Stimulated activated naive CD8-positive, alpha-beta T cell treated with anti-CD3 and anti-CD28 coated beads, Interleukin-15, Interleukin-2, amounts not matched to agents 100 ng/mL and 50 ng/mL, for 24 hours (primary cell): ENCODE results near the gene NIPAL1.

Experiments
- H3K27ac Mint-ChIP-seq: one replicate; pipeline ENCODE4 v1.8.0; 2021; ENCODE audit warnings: mild to moderate bottlenecking, mixed read lengths
- H3K27me3 Mint-ChIP-seq: one replicate; pipeline ENCODE4 v1.8.0; 2021; ENCODE audit warnings: mixed read lengths
- H3K36me3 Mint-ChIP-seq: one replicate; pipeline ENCODE4 v1.8.0; 2021; ENCODE audit warnings: low read depth, mixed read lengths
- H3K4me1 Mint-ChIP-seq: one replicate; pipeline ENCODE4 v1.8.0; 2021; ENCODE audit warnings: low read depth, mixed read lengths
- H3K4me3 Mint-ChIP-seq: one replicate; pipeline ENCODE4 v1.8.0; 2021; ENCODE audit warnings: mild to moderate bottlenecking, mixed read lengths
- H3K9me3 Mint-ChIP-seq: one replicate; pipeline ENCODE4 v1.8.0; 2021; ENCODE audit warnings: mixed read lengths

NIPAL1 gene

GRCh38 chr4:48015216-48015615 lies 1.4 kb upstream of the NIPAL1 start:
- no peak overlapping the region for H3K27ac Mint-ChIP-seq
- H3K4me1 Mint-ChIP-seq: peaks cover 21% of the 10 kb centered on the region
- no peaks in the 10 kb centered on the region for H3K9me3 Mint-ChIP-seq
- no peak overlapping the region for H3K4me3 Mint-ChIP-seq
- H3K36me3 Mint-ChIP-seq: no peaks in the 10 kb centered on the region
- H3K27me3 Mint-ChIP-seq: peaks cover 35% of the 10 kb centered on the region

GRCh38 chr4:48015678-48016077 lies 894 bp upstream of the NIPAL1 start:
- H3K36me3 Mint-ChIP-seq: no peaks in the 10 kb centered on the region
- H3K9me3 Mint-ChIP-seq: no peaks in the 10 kb centered on the region
- peaks cover 35% of the 10 kb centered on the region for H3K27me3 Mint-ChIP-seq
- H3K4me1 Mint-ChIP-seq: peaks cover 25% of the 10 kb centered on the region
- peak overlapping the region; percentile 84 for H3K4me3 Mint-ChIP-seq
- no peak overlapping the region for H3K27ac Mint-ChIP-seq

- peak overlapping the region; percentile 58 for H3K27ac Mint-ChIP-seq
- H3K36me3 Mint-ChIP-seq: no peaks in the 10 kb centered on the region
- peaks cover 32% of the 10 kb centered on the region for H3K27me3 Mint-ChIP-seq
- H3K9me3 Mint-ChIP-seq: no peaks in the 10 kb centered on the region
- peaks cover 37% of the 10 kb centered on the region for H3K4me1 Mint-ChIP-seq
- H3K4me3 Mint-ChIP-seq: peak overlapping the region; percentile 84
These were observed 568 bp downstream of the NIPAL1 start for GRCh38 chr4:48017108-48017571.

- Mint-ChIP-seq H3K27me3 (peaks cover 38% of the 10 kb centered on the region), H3K4me1 (peaks cover 40% of the 10 kb centered on the region), H3K4me3 (no peak overlapping the region)
These were observed 1.5 kb downstream of the NIPAL1 start for GRCh38 chr4:48018112-48018511.

GRCh38 chr4:48021100-48021499 lies 4.5 kb downstream of the NIPAL1 start:
- H3K4me3 Mint-ChIP-seq: no peak overlapping the region
- peak overlapping the region; percentile 4 for H3K27ac Mint-ChIP-seq

More at GRCh38 chr4:48018112-48018511, 1.5 kb downstream of the NIPAL1 start:
- H3K9me3 Mint-ChIP-seq: no peaks in the 10 kb centered on the region
- no peaks in the 10 kb centered on the region for H3K36me3 Mint-ChIP-seq
- H3K27ac Mint-ChIP-seq: no peak overlapping the region

GRCh38 chr4:48022192-48022799 lies 5.7 kb downstream of the NIPAL1 start:
- peaks cover 28% of the 10 kb centered on the region for H3K27me3 Mint-ChIP-seq
- H3K36me3 Mint-ChIP-seq: peaks cover 5% of the 10 kb centered on the region
- H3K4me1 Mint-ChIP-seq: peaks cover 36% of the 10 kb centered on the region
- no peak overlapping the region for H3K4me3 Mint-ChIP-seq
- H3K27ac Mint-ChIP-seq: no peak overlapping the region
- no peaks in the 10 kb centered on the region for H3K9me3 Mint-ChIP-seq

More at GRCh38 chr4:48021100-48021499, 4.5 kb downstream of the NIPAL1 start:
- Mint-ChIP-seq H3K27me3 (peaks cover 28% of the 10 kb centered on the region), H3K9me3 (no peaks in the 10 kb centered on the region), H3K4me1 (peaks cover 35% of the 10 kb centered on the region), H3K36me3 (peaks cover 5% of the 10 kb centered on the region)

GRCh38 chr4:48024522-48024921 lies 8.0 kb downstream of the NIPAL1 start:
- Mint-ChIP-seq H3K27me3 (peaks cover 17% of the 10 kb centered on the region), H3K9me3 (no peaks in the 10 kb centered on the region)

GRCh38 chr4:48025005-48025404 lies 8.4 kb downstream of the NIPAL1 start:
- no peaks in the 10 kb centered on the region for H3K9me3 Mint-ChIP-seq
- H3K36me3 Mint-ChIP-seq: peaks cover 13% of the 10 kb centered on the region
- no peak overlapping the region for H3K4me3 Mint-ChIP-seq
- H3K27ac Mint-ChIP-seq: no peak overlapping the region
- H3K4me1 Mint-ChIP-seq: peaks cover 50% of the 10 kb centered on the region
- H3K27me3 Mint-ChIP-seq: peaks cover 15% of the 10 kb centered on the region

More at GRCh38 chr4:48024522-48024921, 8.0 kb downstream of the NIPAL1 start:
- Mint-ChIP-seq H3K4me1 (peaks cover 48% of the 10 kb centered on the region), H3K4me3 (no peak overlapping the region), H3K36me3 (peaks cover 13% of the 10 kb centered on the region), H3K27ac (no peak overlapping the region)

- Mint-ChIP-seq H3K27ac (no peak overlapping the region), H3K4me1 (peaks cover 50% of the 10 kb centered on the region), H3K27me3 (peaks cover 5% of the 10 kb centered on the region), H3K36me3 (peaks cover 13% of the 10 kb centered on the region), H3K4me3 (no peak overlapping the region), H3K9me3 (no peaks in the 10 kb centered on the region)
These were observed 11.1 kb downstream of the NIPAL1 start for GRCh38 chr4:48027653-48028052.

- Mint-ChIP-seq H3K4me1 (peaks cover 60% of the 10 kb centered on the region), H3K4me3 (no peak overlapping the region), H3K27ac (peak overlapping the region; percentile 0), H3K9me3 (no peaks in the 10 kb centered on the region), H3K36me3 (peaks cover 16% of the 10 kb centered on the region), H3K27me3 (no peaks in the 10 kb centered on the region)
These were observed 12.1 kb downstream of the NIPAL1 start for GRCh38 chr4:48028696-48029095.

- Mint-ChIP-seq H3K27me3 (no peaks in the 10 kb centered on the region), H3K4me3 (no peak overlapping the region), H3K4me1 (peaks cover 78% of the 10 kb centered on the region), H3K36me3 (peaks cover 26% of the 10 kb centered on the region), H3K9me3 (no peaks in the 10 kb centered on the region), H3K27ac (no peak overlapping the region)
These were observed 13.9 kb downstream of the NIPAL1 start for GRCh38 chr4:48030470-48030869.

- Mint-ChIP-seq H3K27me3 (no peaks in the 10 kb centered on the region), H3K36me3 (peaks cover 36% of the 10 kb centered on the region), H3K4me1 (peaks cover 93% of the 10 kb centered on the region), H3K4me3 (no peak overlapping the region), H3K9me3 (no peaks in the 10 kb centered on the region), H3K27ac (no peak overlapping the region)
These were observed 15.4 kb downstream of the NIPAL1 start for GRCh38 chr4:48031802-48032525.

GRCh38 chr4:48032721-48033120 lies 16.1 kb downstream of the NIPAL1 start:
- H3K27me3 Mint-ChIP-seq: no peaks in the 10 kb centered on the region
- H3K9me3 Mint-ChIP-seq: no peaks in the 10 kb centered on the region
- peaks cover 38% of the 10 kb centered on the region for H3K36me3 Mint-ChIP-seq
- no peak overlapping the region for H3K4me3 Mint-ChIP-seq
- no peak overlapping the region for H3K27ac Mint-ChIP-seq
- peaks cover 93% of the 10 kb centered on the region for H3K4me1 Mint-ChIP-seq

- peaks cover 90% of the 10 kb centered on the region for H3K4me1 Mint-ChIP-seq
These were observed 16.8 kb downstream of the NIPAL1 start for GRCh38 chr4:48033412-48033811.

GRCh38 chr4:48033825-48034413 lies 17.3 kb downstream of the NIPAL1 start:
- Mint-ChIP-seq H3K9me3 (no peaks in the 10 kb centered on the region), H3K36me3 (peaks cover 35% of the 10 kb centered on the region), H3K4me1 (peaks cover 85% of the 10 kb centered on the region), H3K4me3 (no peak overlapping the region), H3K27ac (peak overlapping the region; percentile 63), H3K27me3 (no peaks in the 10 kb centered on the region)

More at GRCh38 chr4:48033412-48033811, 16.8 kb downstream of the NIPAL1 start:
- Mint-ChIP-seq H3K4me3 (no peak overlapping the region), H3K27ac (no peak overlapping the region), H3K36me3 (peaks cover 38% of the 10 kb centered on the region), H3K27me3 (no peaks in the 10 kb centered on the region), H3K9me3 (no peaks in the 10 kb centered on the region)
